CD4-positive, CD25-positive, alpha-beta regulatory T cell (primary cell): ENCODE data around the gene PACRGL. TPM values are rescaled to one million over a fixed set of nuclear protein-coding genes. Genes with fewer than 3 reads are reported as not detected.
A peak's percentile ranks its signal among the peaks of the same experiment; 100 is the strongest.

Experiments
- ATAC-seq, 2 donors: fragments of 150-1000 bp; cut with Tn5 transposase; one replicate each; pipeline ENCODE4 v1.10.0; 2021; ENCODE audit warnings: low read depth in 2 of 2, moderate number of reproducible peaks in 2 of 2, moderate library complexity in 1 of 2
- DNase-seq, 3 donors: peaks; one replicate each; pipeline versions ENCODE4 v3.0.0 to v3.0.0-alpha.2; 2012 to 2022; ENCODE audit warnings: mixed read lengths in 1 of 3
- H3K27ac ChIP-seq: one replicate; pipeline ENCODE4 v1.7.0; 2013; ENCODE audit warnings: mild to moderate bottlenecking, low read length; ENCODE audit not compliant: insufficient read depth, poor library complexity, severe bottlenecking
- H3K27me3 ChIP-seq: one replicate; pipeline ENCODE4 v1.7.0; 2013; ENCODE audit warnings: low read length; ENCODE audit not compliant: control insufficient read depth, insufficient read depth
- H3K36me3 ChIP-seq: one replicate; pipeline ENCODE4 v1.7.0; 2013; ENCODE audit warnings: mild to moderate bottlenecking, low read length, moderate library complexity; ENCODE audit not compliant: control insufficient read depth, insufficient read depth
- H3K4me1 ChIP-seq: 2 replicates; pipeline ENCODE4 v1.7.0; 2013; ENCODE audit warnings: mild to moderate bottlenecking, low read length; ENCODE audit not compliant: insufficient read depth, control insufficient read depth, poor library complexity, severe bottlenecking
- H3K4me3 ChIP-seq: one replicate; pipeline ENCODE4 v1.7.0; 2013; ENCODE audit warnings: low read depth, mild to moderate bottlenecking, low read length, moderate library complexity
- H3K9me3 ChIP-seq, 2 experiments: 1 replicate in 1 of 2; 2 replicates in 1 of 2; pipeline ENCODE4 v1.7.0; 2013; ENCODE audit warnings: low read length in 2 of 2, mild to moderate bottlenecking in 1 of 2, moderate library complexity in 1 of 2; ENCODE audit not compliant: control insufficient read depth in 2 of 2
- H3K27ac Mint-ChIP-seq, 3 donors: one replicate each; pipeline ENCODE4 v1.8.0; 2020 to 2022; ENCODE audit warnings: mild to moderate bottlenecking in 3 of 3, mixed read lengths in 3 of 3, moderate library complexity in 2 of 3
- H3K27me3 Mint-ChIP-seq: one replicate; pipeline ENCODE4 v1.8.0; 2022; ENCODE audit warnings: mild to moderate bottlenecking, mixed read lengths
- H3K36me3 Mint-ChIP-seq: one replicate; pipeline ENCODE4 v1.8.0; 2020; ENCODE audit warnings: mixed read lengths
- H3K4me1 Mint-ChIP-seq, 4 donors: one replicate each; pipeline ENCODE4 v1.8.0; 2020 to 2022; ENCODE audit warnings: mixed read lengths in 4 of 4, mild to moderate bottlenecking in 1 of 4
- H3K4me3 Mint-ChIP-seq, 4 donors: one replicate each; pipeline ENCODE4 v1.8.0; 2020 to 2022; ENCODE audit warnings: mild to moderate bottlenecking in 4 of 4, mixed read lengths in 4 of 4, moderate library complexity in 3 of 4
- H3K9me3 Mint-ChIP-seq, 7 donors: one replicate each; pipeline ENCODE4 v1.8.0; 2020 to 2022; ENCODE audit warnings: mixed read lengths in 7 of 7, mild to moderate bottlenecking in 3 of 7, moderate library complexity in 2 of 7
- polyA plus RNA-seq, 4 donors: library from polyadenylated mRNA; unstranded; fragments of 300-500 nt; fragmentation: Illumina TruSeq; gene quantifications; one replicate each; pipeline ENCODE4 v1.2.3, GENCODE V29; 2021
- total RNA-seq: library from RNA; stranded (reverse); gene quantifications from one replicate; pipeline ENCODE4 v1.2.3, GENCODE V29; 2022

The PACRGL gene
- total and polyA plus RNA-seq, 5 donors from 2014 or later: 4.0 to 8.6 (median 4.3) TPM

GRCh38 chr4:20684852-20685763 is 15.2 kb upstream of the PACRGL start:
- Mint-ChIP-seq H3K9me3 (no peaks in the 10 kb centered on the region), H3K27me3 (no peaks in the 10 kb centered on the region), H3K36me3 (no peaks in the 10 kb centered on the region), H3K4me3 (no peak overlapping the region), H3K4me1 (no peaks in the 10 kb centered on the region), H3K27ac (no peak overlapping the region)
- Histone ChIP-seq H3K27me3 (no peaks in the 10 kb centered on the region), H3K27ac (no peak overlapping the region), H3K9me3 (no peaks in the 10 kb centered on the region), H3K4me1 (no peaks in the 10 kb centered on the region), H3K4me3 (no peak overlapping the region), H3K36me3 (no peaks in the 10 kb centered on the region)
- ATAC-seq (no peak), DNase-seq (peak in 1 of 3 donors; percentile 16)

- H3K27me3 Mint-ChIP-seq: no peaks in the 10 kb centered on the region
- no peaks in the 10 kb centered on the region for H3K9me3 Mint-ChIP-seq
- Histone ChIP-seq H3K4me1 (no peaks in the 10 kb centered on the region), H3K4me3 (no peak overlapping the region), H3K36me3 (no peaks in the 10 kb centered on the region), H3K27ac (no peak overlapping the region), H3K9me3 (no peaks in the 10 kb centered on the region), H3K27me3 (peaks cover 4% of the 10 kb centered on the region)
- H3K36me3 Mint-ChIP-seq: no peaks in the 10 kb centered on the region
- no peak for DNase-seq
- no peak overlapping the region for H3K4me3 Mint-ChIP-seq
- H3K4me1 Mint-ChIP-seq: no peaks in the 10 kb centered on the region
- ATAC-seq: no peak
- no peak overlapping the region for H3K27ac Mint-ChIP-seq
Measured at GRCh38 chr4:20687864-20688263, 12.4 kb upstream of the PACRGL start.

- Mint-ChIP-seq H3K27ac (no peak overlapping the region), H3K4me3 (no peak overlapping the region), H3K36me3 (no peaks in the 10 kb centered on the region), H3K4me1 (peaks cover 13 to 24% (median 17%) of the 10 kb centered on the region in 4 donors), H3K27me3 (no peaks in the 10 kb centered on the region), H3K9me3 (no peaks in the 10 kb centered on the region)
- Histone ChIP-seq H3K4me1 (peaks cover 17% of the 10 kb centered on the region), H3K36me3 (no peaks in the 10 kb centered on the region), H3K4me3 (no peak overlapping the region), H3K9me3 (no peaks in the 10 kb centered on the region), H3K27me3 (no peaks in the 10 kb centered on the region), H3K27ac (no peak overlapping the region)
- ATAC-seq (no peak), DNase-seq (no peak)
Measured at GRCh38 chr4:20696815-20697214, 3.4 kb upstream of the PACRGL start.

- no peaks in the 10 kb centered on the region for H3K9me3 Mint-ChIP-seq
- Histone ChIP-seq H3K4me3 (no peak overlapping the region), H3K4me1 (peaks cover 17% of the 10 kb centered on the region), H3K27me3 (no peaks in the 10 kb centered on the region), H3K9me3 (no peaks in the 10 kb centered on the region), H3K36me3 (no peaks in the 10 kb centered on the region), H3K27ac (no peak overlapping the region)
- no peak overlapping the region for H3K27ac Mint-ChIP-seq
- H3K36me3 Mint-ChIP-seq: no peaks in the 10 kb centered on the region
- no peaks in the 10 kb centered on the region for H3K27me3 Mint-ChIP-seq
- H3K4me1 Mint-ChIP-seq: peaks cover 25 to 39% (median 30%) of the 10 kb centered on the region in 4 donors
- DNase-seq (no peak), ATAC-seq (no peak)
- peak overlapping the region in 2 of 4 donors; percentile 23 to 72 for H3K4me3 Mint-ChIP-seq
Measured at GRCh38 chr4:20698382-20698781, 1.9 kb upstream of the PACRGL start.

GRCh38 chr4:20698820-20699219 is 1.4 kb upstream of the PACRGL start:
- ATAC-seq: no peak
- H3K4me1 ChIP-seq: peaks cover 17% of the 10 kb centered on the region
- H3K36me3 ChIP-seq: no peaks in the 10 kb centered on the region
- peaks cover 30 to 42% (median 31%) of the 10 kb centered on the region in 4 donors for H3K4me1 Mint-ChIP-seq
- no peak overlapping the region for H3K27ac ChIP-seq
- no peaks in the 10 kb centered on the region for H3K9me3 Mint-ChIP-seq
- peak overlapping the region in 3 of 4 donors; percentile 23 to 72 (median 29) for H3K4me3 Mint-ChIP-seq
- peak overlapping the region in 1 of 3 donors; percentile 20 for H3K27ac Mint-ChIP-seq
- DNase-seq: no peak
- no peaks in the 10 kb centered on the region for H3K9me3 ChIP-seq
- no peak overlapping the region for H3K4me3 ChIP-seq
- no peaks in the 10 kb centered on the region for H3K27me3 Mint-ChIP-seq
- H3K36me3 Mint-ChIP-seq: peaks cover 2% of the 10 kb centered on the region
- no peaks in the 10 kb centered on the region for H3K27me3 ChIP-seq

- no peak overlapping the region for H3K27ac ChIP-seq
- Mint-ChIP-seq H3K36me3 (peaks cover 32% of the 10 kb centered on the region), H3K4me1 (peaks cover 0 to 3% (median 0%) of the 10 kb centered on the region in 4 donors), H3K9me3 (peaks cover 0 to 5% (median 1%) of the 10 kb centered on the region in 7 donors), H3K27me3 (no peaks in the 10 kb centered on the region), H3K27ac (peak overlapping the region in 1 of 3 donors; percentile 25), H3K4me3 (no peak overlapping the region)
- no peak for ATAC-seq
- no peak for DNase-seq
- H3K27me3 ChIP-seq: no peaks in the 10 kb centered on the region
- peaks cover 20% of the 10 kb centered on the region for H3K36me3 ChIP-seq
- H3K4me1 ChIP-seq: no peaks in the 10 kb centered on the region
- no peaks in the 10 kb centered on the region for H3K9me3 ChIP-seq
- no peak overlapping the region for H3K4me3 ChIP-seq
Measured at GRCh38 chr4:20711335-20711734, 11.1 kb downstream of the PACRGL start.

- H3K36me3 Mint-ChIP-seq: peaks cover 82% of the 10 kb centered on the region
- Histone ChIP-seq H3K9me3 (peaks cover 0 to 6% of the 10 kb centered on the region in 2 experiments), H3K4me1 (no peaks in the 10 kb centered on the region), H3K36me3 (peaks cover 35% of the 10 kb centered on the region), H3K27me3 (no peaks in the 10 kb centered on the region), H3K27ac (no peak overlapping the region), H3K4me3 (no peak overlapping the region)
- H3K4me3 Mint-ChIP-seq: no peak overlapping the region
- ATAC-seq: no peak
- H3K27ac Mint-ChIP-seq: no peak overlapping the region
- peaks cover 0 to 5% (median 0%) of the 10 kb centered on the region in 4 donors for H3K4me1 Mint-ChIP-seq
- DNase-seq: no peak
- H3K27me3 Mint-ChIP-seq: no peaks in the 10 kb centered on the region
- peaks cover 1 to 17% (median 8%) of the 10 kb centered on the region in 7 donors for H3K9me3 Mint-ChIP-seq
Measured at GRCh38 chr4:20723019-20723418, 22.8 kb downstream of the PACRGL start.
